ENCODE measurements around the gene C1RL.

Gene C1RL

DNA sequence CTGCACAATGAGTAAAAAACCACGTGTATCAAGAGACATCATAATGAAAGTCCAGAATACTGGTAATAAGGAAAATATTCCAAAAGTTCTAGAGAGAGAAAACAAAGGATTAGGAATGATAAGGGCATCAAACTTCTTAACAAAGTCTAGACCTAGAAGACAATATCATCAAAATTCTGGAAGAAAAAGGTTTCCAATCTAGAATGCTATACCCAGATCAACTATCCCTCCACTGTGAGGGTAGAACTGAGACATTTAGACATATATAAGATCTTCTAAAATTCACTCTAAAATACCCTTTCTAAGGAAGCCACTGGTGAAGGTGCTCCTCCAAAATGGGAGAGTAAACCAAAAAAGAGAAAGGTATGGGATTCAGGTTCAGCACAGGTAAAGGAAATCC is 2.9 kb downstream of the C1RL start:
- TF ChIP-seq, protein P1, sequence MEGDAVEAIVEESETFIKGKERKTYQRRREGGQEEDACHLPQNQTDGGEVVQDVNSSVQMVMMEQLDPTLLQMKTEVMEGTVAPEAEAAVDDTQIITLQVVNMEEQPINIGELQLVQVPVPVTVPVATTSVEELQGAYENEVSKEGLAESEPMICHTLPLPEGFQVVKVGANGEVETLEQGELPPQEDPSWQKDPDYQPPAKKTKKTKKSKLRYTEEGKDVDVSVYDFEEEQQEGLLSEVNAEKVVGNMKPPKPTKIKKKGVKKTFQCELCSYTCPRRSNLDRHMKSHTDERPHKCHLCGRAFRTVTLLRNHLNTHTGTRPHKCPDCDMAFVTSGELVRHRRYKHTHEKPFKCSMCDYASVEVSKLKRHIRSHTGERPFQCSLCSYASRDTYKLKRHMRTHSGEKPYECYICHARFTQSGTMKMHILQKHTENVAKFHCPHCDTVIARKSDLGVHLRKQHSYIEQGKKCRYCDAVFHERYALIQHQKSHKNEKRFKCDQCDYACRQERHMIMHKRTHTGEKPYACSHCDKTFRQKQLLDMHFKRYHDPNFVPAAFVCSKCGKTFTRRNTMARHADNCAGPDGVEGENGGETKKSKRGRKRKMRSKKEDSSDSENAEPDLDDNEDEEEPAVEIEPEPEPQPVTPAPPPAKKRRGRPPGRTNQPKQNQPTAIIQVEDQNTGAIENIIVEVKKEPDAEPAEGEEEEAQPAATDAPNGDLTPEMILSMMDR (IDR thresholded peaks at IDR 0.05; ENCODE audit: low read depth, low read length), result no peak
- no peak for DNase-seq
- no peak overlapping the region for H3K27ac ChIP-seq
- peaks cover 6% of the 10 kb centered on the region for H3K9me3 ChIP-seq (ENCODE audit: severe bottlenecking)
- 0 out of 2 replicates have a peak, but pooled peaks cover 6% of the 10 kb centered on the region for H3K36me3 ChIP-seq
- H3K4me3 ChIP-seq (ENCODE audit: low read depth, low read length), result no peak overlapping the region
- H3K27me3 ChIP-seq (ENCODE audit: insufficient read depth, low read depth, severe bottlenecking), result no peaks in the 10 kb centered on the region

DNA sequence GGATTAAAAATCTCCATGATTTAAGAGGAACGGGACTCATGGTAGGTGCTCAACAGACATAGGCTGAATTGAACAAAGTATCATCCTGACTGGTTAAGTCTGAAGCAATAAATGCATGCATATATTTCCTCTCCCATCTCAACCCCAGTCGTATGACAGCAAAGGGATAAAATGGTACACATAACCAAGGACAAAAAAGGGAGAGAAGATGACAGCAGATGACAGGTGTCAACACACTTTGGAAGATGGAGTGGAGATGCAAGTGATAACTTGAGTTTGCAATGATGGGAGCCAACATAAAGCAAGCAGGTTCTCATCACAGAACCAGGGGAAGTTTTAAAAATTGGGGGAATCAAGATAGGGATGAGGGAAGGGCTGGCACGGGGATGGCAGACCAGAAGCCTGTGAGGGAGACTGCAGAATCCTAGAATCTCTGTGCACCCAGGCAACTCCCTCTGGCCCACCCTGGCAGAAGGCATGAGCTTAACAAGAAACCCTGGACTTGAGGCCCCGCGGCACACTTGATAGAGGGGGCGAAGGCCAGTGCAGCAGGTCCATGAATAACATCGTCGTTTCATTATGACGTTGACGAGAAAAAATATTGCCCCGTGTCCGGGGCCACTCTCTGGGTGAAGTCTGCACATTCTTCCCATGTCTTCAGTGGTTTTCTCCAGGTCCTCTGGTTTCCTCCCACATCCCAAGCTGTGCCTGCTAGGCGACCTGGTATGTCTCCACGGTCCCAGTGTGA is 5.0 kb downstream of the C1RL start:
- DNase-seq, result no peak
- Histone ChIP-seq H3K27me3 (ENCODE audit: insufficient read depth, low read depth, severe bottlenecking) (no peaks in the 10 kb centered on the region), H3K36me3 (0 out of 2 replicates have a peak, but pooled peaks cover 6% of the 10 kb centered on the region), H3K4me3 (ENCODE audit: low read depth, low read length) (no peak overlapping the region), H3K9me3 (ENCODE audit: severe bottlenecking) (peaks cover 6% of the 10 kb centered on the region), H3K27ac (no peak overlapping the region)
- TF ChIP-seq, protein P1 (IDR thresholded peaks at IDR 0.05; ENCODE audit: low read depth, low read length), result no peak

DNA sequence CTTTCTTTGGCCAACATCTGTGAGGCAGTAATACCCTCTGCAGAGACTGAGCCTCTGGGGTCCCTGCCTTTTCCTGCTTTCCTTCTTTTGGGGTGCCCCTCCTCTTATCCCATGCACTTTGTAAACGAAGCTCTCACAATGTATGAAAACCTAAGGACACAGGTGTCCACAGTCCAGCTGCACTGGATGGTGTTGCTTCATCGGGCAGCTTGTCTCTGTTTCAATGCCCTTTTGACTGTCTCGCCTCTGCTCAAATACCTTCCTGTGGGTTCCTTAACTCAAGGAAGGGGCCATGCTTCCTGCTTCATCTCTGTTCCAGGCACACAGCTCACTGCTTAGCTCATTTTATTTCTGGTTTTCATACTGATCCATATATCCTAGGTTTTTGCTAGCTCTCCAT is 6.4 kb downstream of the C1RL start:
- no peak for DNase-seq
- Histone ChIP-seq H3K4me3 (ENCODE audit: low read depth, low read length) (no peak overlapping the region), H3K27ac (no peak overlapping the region), H3K36me3 (0 out of 2 replicates have a peak, but pooled peaks cover 6% of the 10 kb centered on the region), H3K9me3 (ENCODE audit: severe bottlenecking) (peaks cover 6% of the 10 kb centered on the region), H3K27me3 (ENCODE audit: insufficient read depth, low read depth, severe bottlenecking) (no peaks in the 10 kb centered on the region)
- TF ChIP-seq, protein P1 (IDR thresholded peaks at IDR 0.05; ENCODE audit: low read depth, low read length), result no peak

DNA sequence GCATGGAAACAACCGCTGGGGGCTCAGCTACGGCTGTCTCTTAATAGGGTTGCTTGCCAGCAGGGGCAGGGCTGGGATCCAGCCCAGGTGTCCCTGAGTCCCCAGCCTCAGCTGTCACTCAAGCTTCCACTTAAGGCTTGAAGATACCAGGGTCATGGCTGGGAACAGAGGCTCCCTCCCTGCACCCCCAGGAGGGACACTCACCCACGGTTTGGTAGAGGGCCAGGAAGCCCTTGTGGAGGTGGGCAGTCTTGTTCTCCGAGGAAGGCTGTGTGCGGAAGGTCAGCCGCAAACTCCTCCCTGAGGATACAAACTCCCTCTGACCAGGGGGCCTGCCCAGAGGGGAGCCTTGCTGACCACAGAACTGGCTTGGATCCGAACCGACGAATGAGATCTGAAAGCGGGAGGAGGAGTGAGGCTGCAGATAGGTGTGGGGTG is 7.3 kb downstream of the C1RL start:
- no peak overlapping the region for H3K27ac ChIP-seq
- TF ChIP-seq, protein P1 (IDR thresholded peaks at IDR 0.05; ENCODE audit: low read depth, low read length), result no peak
- H3K4me3 ChIP-seq (ENCODE audit: low read depth, low read length), result no peak overlapping the region
- peaks cover 6% of the 10 kb centered on the region for H3K9me3 ChIP-seq (ENCODE audit: severe bottlenecking)
- DNase-seq, result no peak
- H3K27me3 ChIP-seq (ENCODE audit: insufficient read depth, low read depth, severe bottlenecking), result no peaks in the 10 kb centered on the region
- H3K36me3 ChIP-seq, result 0 out of 2 replicates have a peak, but pooled peaks cover 6% of the 10 kb centered on the region

DNA sequence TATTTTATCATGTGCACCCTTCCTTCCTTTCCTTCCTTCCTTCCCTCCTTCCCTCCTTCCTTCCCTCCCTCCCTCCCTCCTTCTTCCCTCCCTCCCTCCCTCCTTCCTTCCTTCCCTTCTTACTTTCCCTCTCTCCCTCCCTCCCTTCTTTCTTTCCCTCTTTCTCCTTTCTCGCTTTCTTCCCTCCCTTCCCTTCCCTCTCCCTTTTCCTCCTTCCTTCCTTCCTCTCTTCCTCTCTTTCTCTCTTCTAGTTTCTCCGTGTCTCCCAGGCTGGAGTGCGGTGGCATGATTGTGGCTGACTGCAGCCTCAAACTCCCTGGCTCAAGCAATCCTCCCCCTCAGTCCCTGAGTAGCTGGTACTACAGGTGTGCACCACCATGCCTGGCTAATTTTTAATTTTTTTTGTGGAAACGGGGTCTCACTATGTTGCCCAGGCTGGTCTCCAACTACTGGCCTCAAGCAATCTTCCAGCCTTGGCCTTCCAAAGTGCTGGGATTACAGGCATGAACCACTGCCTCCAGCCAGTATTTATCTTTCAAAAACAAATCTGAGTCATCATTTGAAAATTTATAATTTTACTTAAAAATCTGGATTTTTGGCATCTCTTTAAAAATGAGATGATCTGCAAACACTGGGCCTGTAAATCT is 7.8 kb downstream of the C1RL start:
- Histone ChIP-seq H3K9me3 (ENCODE audit: severe bottlenecking) (peaks cover 3% of the 10 kb centered on the region), H3K27me3 (ENCODE audit: insufficient read depth, low read depth, severe bottlenecking) (no peaks in the 10 kb centered on the region), H3K27ac (no peak overlapping the region), H3K4me3 (ENCODE audit: low read depth, low read length) (no peak overlapping the region), H3K36me3 (0 out of 2 replicates have a peak, but pooled peaks cover 3% of the 10 kb centered on the region)
- no peak for DNase-seq
- TF ChIP-seq, protein P1 (IDR thresholded peaks at IDR 0.05; ENCODE audit: low read depth, low read length), result no peak
